ENCODE data around the gene C10orf95. TPM values are rescaled to one million over a fixed set of nuclear protein-coding genes. Genes with fewer than 3 reads are reported as not detected.

Gene C10orf95
- total and polyA plus RNA-seq, 2 of the 13 experiments (the other 11 are each of a cell fraction or from before 2014, with no cell fraction given) = 0.05 to 0.07 TPM

GRCh38 chr10:102450374-102451104 lies 804 bp downstream of the C10orf95 start (continued):
- TF ChIP-seq KIAA2018 (CRISPR knock-in tag; IDR thresholded peaks at IDR 0.05; ENCODE audit: borderline replicate concordance) = no peak
- TF ChIP-seq ZNF792 (CRISPR knock-in tag; IDR thresholded peaks at IDR 0.05) = 0 out of 2 replicates have a peak, but pooled peaks have one; percentile 14
- no peak for TF ChIP-seq ZBTB38 (CRISPR knock-in tag; IDR thresholded peaks at IDR 0.05)
- no peak for TF ChIP-seq PHF5A (CRISPR knock-in tag; IDR thresholded peaks at IDR 0.05; ENCODE audit: low read depth, unreplicated experiment)
- TF ChIP-seq ZNF687 (CRISPR knock-in tag; IDR thresholded peaks at IDR 0.05) = peak; percentile 84
- TF ChIP-seq RFX3 (CRISPR knock-in tag; IDR thresholded peaks at IDR 0.05) = no peak
- no peak for TF ChIP-seq STAT5B (CRISPR knock-in tag; IDR thresholded peaks at IDR 0.05)
- TF ChIP-seq RNF219 (CRISPR knock-in tag; IDR thresholded peaks at IDR 0.05) = no peak
- TF ChIP-seq REXO4 (CRISPR knock-in tag; IDR thresholded peaks at IDR 0.05; ENCODE audit: borderline replicate concordance) = peak; percentile 19; the same call in 1 of the 2 replicates
- no peak for TF ChIP-seq HOXA9 (CRISPR knock-in tag; IDR thresholded peaks at IDR 0.05; ENCODE audit: borderline replicate concordance)
- TF ChIP-seq ZNF652 (CRISPR knock-in tag; IDR thresholded peaks at IDR 0.05; ENCODE audit: borderline replicate concordance, low read depth) = no peak
- TF ChIP-seq HBP1 (CRISPR knock-in tag; IDR thresholded peaks at IDR 0.05; ENCODE audit: low read depth) = no peak
- TF ChIP-seq ZNF136 (CRISPR knock-in tag; IDR thresholded peaks at IDR 0.05; ENCODE audit: low read depth) = no peak
